GM12878 (cell line): ENCODE data around the gene C3orf38. TPM values are rescaled to one million over a fixed set of nuclear protein-coding genes. Genes with fewer than 3 reads are reported as not detected.

Experiments
- ATAC-seq: fragments of 200-7000 bp; cut with Tn5 transposase; 3 replicates; pipeline ENCODE4 v1.9.1; 2020; ENCODE audit warnings: mild to moderate bottlenecking, moderate library complexity
- BruUV-seq: library from RNA; stranded (reverse); fragments of 400-500 nt; replicated peaks from 2 replicates; lab custom pipeline; 2021; lab: Mats Ljungman, UMichigan
- CTCF ChIA-PET: fragments of 300-600 bp; sonication (Branson Sonifier 250); formaldehyde crosslinking; extraction: SDS; loops from one replicate; lab custom pipeline; 2021; ENCODE audit warnings: inconsistent platforms; lab: Yijun Ruan, JAX
- POLR2A ChIA-PET: fragments of 350-600 bp; formaldehyde crosslinking; extraction: SDS; loops from one replicate; lab custom pipeline; 2021; ENCODE audit warnings: inconsistent platforms; lab: Charles Lee
- RAD21 ChIA-PET: fragments of 300-600 bp; sonication (Branson Sonifier 250); formaldehyde crosslinking; loops from one replicate; lab custom pipeline; 2023; ENCODE audit warnings: antibody characterized with exemption; ENCODE audit not compliant: unreplicated experiment; lab: Charles Lee
- SMC1A ChIA-PET: fragments of 300-600 bp; sonication (Branson Sonifier 250); formaldehyde crosslinking; loops from one replicate; lab custom pipeline; 2023; ENCODE audit not compliant: unreplicated experiment, uncharacterized antibody; lab: Charles Lee
- DNase-seq: peaks from one replicate; pipeline ENCODE4 v3.0.0-alpha.2; 2011; ENCODE audit warnings: low read depth, low spot score
- FAIRE-seq: peaks from 3 replicates; lab custom pipeline; 2011; peaks lifted over from hg19 to GRCh38; lab: Jason Lieb, UNC
- H2AFZ ChIP-seq: 2 replicates; pipeline ENCODE4 v1.6.0; 2011; ENCODE audit warnings: low read depth, low read length, control low read depth; ENCODE audit not compliant: control insufficient read depth
- H3K27ac ChIP-seq: 2 replicates; pipeline ENCODE4 v1.5.1; 2011; ENCODE audit warnings: control low read depth; ENCODE audit not compliant: control insufficient read depth, insufficient read depth
- H3K27me3 ChIP-seq, 2 experiments: replicated peaks in 1 of 2; 2 replicates each; pipeline versions ENCODE4 v1.6.0 to v1.6.1; 2011; ENCODE audit warnings: low read length in 1 of 2; ENCODE audit not compliant: control insufficient read depth in 2 of 2, insufficient read depth in 2 of 2
- H3K36me3 ChIP-seq, 2 experiments: 2 replicates each; pipeline ENCODE4 v1.5.1; 2011; ENCODE audit warnings: low read length in 1 of 2; ENCODE audit not compliant: control insufficient read depth in 2 of 2, insufficient read depth in 2 of 2
- H3K4me1 ChIP-seq: 2 replicates; pipeline ENCODE4 v1.6.1; 2011; ENCODE audit warnings: mild to moderate bottlenecking, low read length, moderate library complexity, mixed read lengths; ENCODE audit not compliant: control insufficient read depth, insufficient read depth
- H3K4me2 ChIP-seq: 2 replicates; pipeline ENCODE4 v1.6.0; 2011; ENCODE audit warnings: control low read depth; ENCODE audit not compliant: control insufficient read depth, insufficient read depth
- H3K4me3 ChIP-seq: fragments of 200-600 bp; sonication (generic); 2 replicates; pipeline ENCODE4 v1.5.1; 2016
- H3K79me2 ChIP-seq: 2 replicates; pipeline ENCODE4 v1.6.0; 2011; ENCODE audit warnings: low read length; ENCODE audit not compliant: control insufficient read depth, insufficient read depth
- H3K9ac ChIP-seq: 2 replicates; pipeline ENCODE4 v1.8.0; 2011; ENCODE audit warnings: low read length, control low read depth, mixed read lengths; ENCODE audit not compliant: control insufficient read depth, insufficient read depth
- H3K9me3 ChIP-seq: replicated peaks from 3 replicates; pipeline ENCODE4 v1.5.1; 2011; ENCODE audit warnings: mild to moderate bottlenecking, low read length; ENCODE audit not compliant: control insufficient read depth, insufficient read depth
- H4K20me1 ChIP-seq: 2 replicates; pipeline ENCODE4 v1.6.0; 2011; ENCODE audit not compliant: control insufficient read depth, insufficient read depth
- E2F4 ChIP-seq: IDR thresholded peaks from 2 replicates; pipeline ENCODE4 v1.6.1; 2012; ENCODE audit warnings: low read depth, low read length, improper control_type of control experiment
- NFYB ChIP-seq: IDR thresholded peaks from 2 replicates; pipeline ENCODE4 v1.6.1; 2011; ENCODE audit warnings: low read depth, mild to moderate bottlenecking, low read length, improper control_type of control experiment, moderate library complexity; ENCODE audit not compliant: insufficient read depth
- SMAD5 ChIP-seq: IDR thresholded peaks from 2 replicates; pipeline ENCODE4 v1.6.1; 2016; ENCODE audit warnings: antibody characterized with exemption, low read depth
- SUPT20H ChIP-seq: IDR thresholded peaks from 2 replicates; pipeline ENCODE4 v1.6.1; 2011; ENCODE audit warnings: low read depth, mild to moderate bottlenecking, low read length, moderate library complexity, borderline replicate concordance; ENCODE audit not compliant: control insufficient read depth
- ZNF217 ChIP-seq: fragments of 450-650 bp; IDR thresholded peaks from 2 replicates; pipeline ENCODE4 v1.6.1; 2017; ENCODE audit warnings: antibody characterized with exemption, mild to moderate bottlenecking
- WGBS: methylation state at CpG from one replicate; pipeline ENCODE4 v1.1.6; 2016; ENCODE audit warnings: low lambda C conversion rate; ENCODE audit not compliant: insufficient replicate concordance, insufficient coverage; ENCODE audit errors: missing lambda C conversion rate; 5-methylcytosine and 5-hydroxymethylcytosine counted together
- in situ Hi-C: fragments of 300-500 bp; cut with MboI; formaldehyde crosslinking; loops from 9 replicates; pipeline ENCODE4 v1.14.3; 2018; ENCODE audit warnings: mixed read lengths
- intact Hi-C: fragments of 100-400 bp; cut with micrococcal nuclease; formaldehyde crosslinking; loops from one replicate; pipeline ENCODE4 v1.14.2; 2022; ENCODE audit not compliant: unreplicated experiment
- polyA plus RNA-seq, 11 experiments: library from polyadenylated mRNA; depleted of rRNA in 4 of 11; unstranded in 6 of 11; stranded (reverse) in 5 of 11; fragments of >200 nt; fragmentation: Nextera tagmentation in 4 of 11; fragmentation: Illumina TruSeq in 1 of 11; extraction: Ambion mirVana in 4 of 11; extraction: Trizol in 1 of 11; gene quantifications; 1 replicate in 1 of 11; 2 replicates in 10 of 11; pipeline versions ENCODE4 v1.2.1 to v1.2.3, GENCODE V29; 2011 to 2016; ENCODE audit warnings: inconsistent platforms in 2 of 11, missing spikeins in 2 of 11, low read depth in 1 of 11
- total RNA-seq, 4 experiments: library from RNA; depleted of rRNA in 3 of 4; stranded (reverse); fragments of >200 nt in 3 of 4; fragmentation: Illumina TruSeq in 1 of 4; extraction: Trizol in 1 of 4; gene quantifications; 2 replicates each; pipeline versions ENCODE4 v1.2.1 to v1.2.3, GENCODE V29; 2013 to 2021

C3orf38 gene
- total and polyA plus RNA-seq, 10 of the 15 experiments (the other 5 are each of a cell fraction or from before 2014, with no cell fraction given), result 23.0 to 47.9 (median 31.5) TPM

- peak overlapping the region; percentile 96; the same call in 1 of the 2 replicates for H3K27ac ChIP-seq
- ChIA-PET CTCF (interaction anchor here (1.1 to 1.4 kb wide), 3 partner anchors 9 to 40 kb away, joined by 3 to 5 read pairs (median 3); no protein-coding TSS in a partner anchor), SMC1A (interaction anchor here (0.7 to 1.9 kb wide), 5 partner anchors 9 to 90 kb away, joined by 3 to 5 read pairs (median 5); partner anchors contain the start of gene CGGBP1), RAD21 (interaction anchor here (1.9 kb wide), 1 partner anchor 36 kb away, joined by 5 read pairs; no protein-coding TSS in a partner anchor), POLR2A (interaction anchor here (0.9 to 4.6 kb wide), 3 partner anchors 19 to 90 kb away, joined by 3 to 27 read pairs (median 3); partner anchors contain the start of genes CGGBP1 and ZNF654)
- 89% methylated on average over 17 of the region's 17 CpGs for WGBS
- ATAC-seq (no peak), DNase-seq (no peak), FAIRE-seq (no peak)
- peak overlapping the region; percentile 73; the same call in 1 of the 2 replicates for H2AFZ ChIP-seq
- no peaks in the 10 kb centered on the region for H3K36me3 ChIP-seq
- intact Hi-C loops (no loop called here), in situ Hi-C loops (no loop called here)
- no peaks in the 10 kb centered on the region for H4K20me1 ChIP-seq
- H3K4me1 ChIP-seq, result no peaks in the 10 kb centered on the region; the same call in 1 of the 2 replicates
- no peak for TF ChIP-seq SMAD5
- TF ChIP-seq NFYB, result no peak
- no peak for TF ChIP-seq E2F4
- no peaks in the 10 kb centered on the region for H3K9me3 ChIP-seq
- H3K4me3 ChIP-seq, result peak overlapping the region; percentile 77
- BruUV-seq, result no TSS peak
- peak overlapping the region; percentile 82 for H3K4me2 ChIP-seq
- H3K27me3 ChIP-seq, result no peaks in the 10 kb centered on the region
- H3K9ac ChIP-seq, result peak overlapping the region; percentile 92; the same call in 1 of the 2 replicates
- peaks cover 51% of the 10 kb centered on the region for H3K79me2 ChIP-seq
These were observed 1.1 kb upstream of the C3orf38 start for GRCh38 chr3:88148651-88149050.

GRCh38 chr3:88149101-88149508, 654 bp upstream of the C3orf38 start:
- peak overlapping the region; percentile 96 for H3K27ac ChIP-seq
- ChIA-PET POLR2A (interaction anchor here (0.9 to 4.6 kb wide), 5 partner anchors 9 to 90 kb away, joined by 3 to 27 read pairs (median 4); partner anchors contain the start of genes CGGBP1 and ZNF654), RAD21 (interaction anchor here (0.6 to 1.9 kb wide), 2 partner anchors 36 to 37 kb away, joined by 3 to 5 read pairs; no protein-coding TSS in a partner anchor)
- intact Hi-C loops, result no loop called here
- H3K4me3 ChIP-seq, result peak overlapping the region; percentile 77
- no peak for FAIRE-seq
- peak overlapping the region; percentile 82 for H3K4me2 ChIP-seq
- TF ChIP-seq ZNF217 (no peak), SUPT20H (no peak)
- TF ChIP-seq, all 136 proteins: peak for 0
- Histone ChIP-seq H3K27me3 (no peaks in the 10 kb centered on the region), H3K4me1 (no peaks in the 10 kb centered on the region; the same call in 1 of the 2 replicates), H3K9ac (peak overlapping the region; percentile 92), H3K9me3 (no peaks in the 10 kb centered on the region), H3K79me2 (peaks cover 51% of the 10 kb centered on the region), H2AFZ (peak overlapping the region; percentile 73), H4K20me1 (no peaks in the 10 kb centered on the region), H3K36me3 (no peaks in the 10 kb centered on the region)
- ATAC-seq (peak; percentile 9), DNase-seq (no peak)
- 3% methylated on average over 16 of the region's 16 CpGs for WGBS
- CTCF ChIA-PET, result interaction anchor here (1.1 to 1.4 kb wide), 2 partner anchors 36 to 40 kb away, joined by 3 to 5 read pairs; no protein-coding TSS in a partner anchor
- TSS peak; percentile 75 for BruUV-seq
- in situ Hi-C loops, result no loop called here
- SMC1A ChIA-PET, result interaction anchor here (0.7 to 1.9 kb wide), 9 partner anchors 9 to 144 kb away, joined by 3 to 5 read pairs (median 4); partner anchors contain the start of gene CGGBP1
